Testis (tissue), 2 donors: ENCODE measurements around the gene SHC2.

Source experiments
- CTCF ChIP-seq, 3 experiments: fragments of 450-650 bp in 2 of 3; fragments of 200-600 bp in 1 of 3; sonication (generic) in 1 of 3; IDR thresholded peaks; one replicate each; pipeline ENCODE4 v1.5.1; 2016 to 2019; ENCODE audit warnings: antibody characterized with exemption in 3 of 3, mild to moderate bottlenecking in 2 of 3, moderate library complexity in 1 of 3
- POLR2A ChIP-seq: fragments of 450-650 bp; IDR thresholded peaks from one replicate; pipeline ENCODE4 v1.6.1; 2017; ENCODE audit warnings: antibody characterized with exemption, mild to moderate bottlenecking, moderate library complexity

- no peak for TF ChIP-seq POLR2A
- no peak for TF ChIP-seq CTCF (IDR thresholded peaks at IDR 0.05)
Measured at GRCh38 chr19:367963-368629, 92.7 kb downstream of the SHC2 start.
